Prostate gland (tissue), 2 donors: ENCODE measurements around the gene BFSP1.

Experiments used
- POLR2A ChIP-seq: fragments of 450-650 bp; IDR thresholded peaks from one replicate; pipeline ENCODE4 v1.6.1; 2016; ENCODE audit warnings: antibody characterized with exemption, mild to moderate bottlenecking
- POLR2AphosphoS5 ChIP-seq: sonication (generic); formaldehyde crosslinking; IDR thresholded peaks from one replicate; pipeline ENCODE4 v1.6.1; 2017; ENCODE audit warnings: antibody characterized with exemption
- TF ChIP-seq, protein P1 (sequence below), 4 experiments: fragments of 200-600 bp in 2 of 4; fragments of 450-650 bp in 2 of 4; sonication (generic) in 2 of 4; IDR thresholded peaks; 1 replicate in 3 of 4; 2 replicates in 1 of 4; pipeline ENCODE4 v1.5.1; 2016 to 2019; ENCODE audit warnings: antibody characterized with exemption in 4 of 4, mild to moderate bottlenecking in 2 of 4, moderate library complexity in 2 of 4

DNA sequence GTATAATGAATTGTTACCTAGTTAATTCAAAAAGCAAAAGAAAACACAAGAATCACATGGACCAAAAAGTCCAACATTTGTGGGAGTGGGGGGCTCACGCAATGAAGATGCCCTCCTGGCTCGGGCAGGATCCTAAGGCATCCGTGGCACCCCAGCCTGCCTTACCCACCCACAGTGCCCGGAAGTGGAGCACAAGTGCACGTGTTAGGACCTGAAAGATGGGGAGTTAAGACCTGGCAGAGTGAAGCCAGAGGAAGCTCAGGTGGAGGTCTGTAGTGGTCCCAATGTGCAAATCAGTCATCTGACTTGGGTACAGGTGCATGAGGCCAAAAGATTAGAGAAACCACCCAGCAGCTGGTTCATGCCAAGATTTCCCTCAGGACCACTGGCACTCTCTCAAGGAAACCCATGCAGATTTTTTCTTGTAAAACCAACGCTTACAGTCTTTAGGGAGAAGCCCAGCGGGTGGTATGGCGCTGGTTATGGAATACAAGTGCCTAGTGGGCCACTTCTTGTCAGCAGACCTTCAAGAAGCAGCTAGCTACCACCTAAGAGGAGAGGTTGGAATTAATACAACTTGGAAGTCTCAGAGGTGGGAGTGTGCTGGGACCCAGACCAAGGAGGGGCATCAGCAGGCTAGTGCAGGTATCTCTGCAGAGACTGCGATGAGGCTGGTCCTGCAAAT lies 42.1 kb downstream of the BFSP1 start:
- no peak for TF ChIP-seq POLR2A
- TF ChIP-seq, protein P1, sequence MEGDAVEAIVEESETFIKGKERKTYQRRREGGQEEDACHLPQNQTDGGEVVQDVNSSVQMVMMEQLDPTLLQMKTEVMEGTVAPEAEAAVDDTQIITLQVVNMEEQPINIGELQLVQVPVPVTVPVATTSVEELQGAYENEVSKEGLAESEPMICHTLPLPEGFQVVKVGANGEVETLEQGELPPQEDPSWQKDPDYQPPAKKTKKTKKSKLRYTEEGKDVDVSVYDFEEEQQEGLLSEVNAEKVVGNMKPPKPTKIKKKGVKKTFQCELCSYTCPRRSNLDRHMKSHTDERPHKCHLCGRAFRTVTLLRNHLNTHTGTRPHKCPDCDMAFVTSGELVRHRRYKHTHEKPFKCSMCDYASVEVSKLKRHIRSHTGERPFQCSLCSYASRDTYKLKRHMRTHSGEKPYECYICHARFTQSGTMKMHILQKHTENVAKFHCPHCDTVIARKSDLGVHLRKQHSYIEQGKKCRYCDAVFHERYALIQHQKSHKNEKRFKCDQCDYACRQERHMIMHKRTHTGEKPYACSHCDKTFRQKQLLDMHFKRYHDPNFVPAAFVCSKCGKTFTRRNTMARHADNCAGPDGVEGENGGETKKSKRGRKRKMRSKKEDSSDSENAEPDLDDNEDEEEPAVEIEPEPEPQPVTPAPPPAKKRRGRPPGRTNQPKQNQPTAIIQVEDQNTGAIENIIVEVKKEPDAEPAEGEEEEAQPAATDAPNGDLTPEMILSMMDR (IDR thresholded peaks at IDR 0.05): no peak
- no peak for TF ChIP-seq POLR2AphosphoS5
